WTC11 (cell line): ENCODE measurements around the gene IRS1. TPM values are rescaled to one million over a fixed set of nuclear protein-coding genes. Genes with fewer than 3 reads are reported as not detected.

ENCODE experiments used
- ATAC-seq: fragments of 200-7000 bp; cut with Tn5 transposase; 2 replicates; pipeline ENCODE4 v1.10.0; 2021; ENCODE audit warnings: mild to moderate bottlenecking, moderate library complexity
- CTCF ChIA-PET: fragments of 300-600 bp; sonication (Branson Sonifier 250); formaldehyde crosslinking; loops from one replicate; lab custom pipeline; 2021; ENCODE audit warnings: antibody characterized with exemption; lab: Charles Lee
- POLR2A ChIA-PET: fragments of 350-600 bp; sonication (Branson Sonifier 250); formaldehyde crosslinking; loops from one replicate; lab custom pipeline; 2021; ENCODE audit warnings: antibody characterized with exemption; lab: Charles Lee
- DNase-seq: peaks from one replicate; pipeline ENCODE4 v3.0.0; 2021; ENCODE audit warnings: low spot score
- H3K27ac Mint-ChIP-seq: 2 replicates; pipeline ENCODE4 v1.8.0; 2021; ENCODE audit warnings: mixed read lengths
- H3K27me3 Mint-ChIP-seq: 2 replicates; pipeline ENCODE4 v1.8.0; 2021; ENCODE audit warnings: low read depth, mild to moderate bottlenecking, moderate library complexity, mixed read lengths
- H3K36me3 Mint-ChIP-seq: 2 replicates; pipeline ENCODE4 v1.8.0; 2021; ENCODE audit warnings: mixed read lengths
- H3K4me1 Mint-ChIP-seq: 2 replicates; pipeline ENCODE4 v1.8.0; 2022; ENCODE audit warnings: mixed read lengths
- H3K4me3 Mint-ChIP-seq: 2 replicates; pipeline ENCODE4 v1.8.0; 2021; ENCODE audit warnings: mild to moderate bottlenecking, moderate library complexity, mixed read lengths
- H3K9me3 Mint-ChIP-seq: 2 replicates; pipeline ENCODE4 v1.8.0; 2021; ENCODE audit warnings: mixed read lengths
- ATF6 ChIP-seq: sonication (generic); formaldehyde crosslinking; IDR thresholded peaks from 2 replicates; pipeline ENCODE4 v1.8.1; 2023; ENCODE audit warnings: mild to moderate bottlenecking, missing genetic modification reagents
- CBFB ChIP-seq: sonication (generic); formaldehyde crosslinking; IDR thresholded peaks from 2 replicates; pipeline ENCODE4 v1.8.1; 2022; ENCODE audit warnings: mild to moderate bottlenecking, low read depth, missing genetic modification reagents
- CDX4 ChIP-seq: fragments of 250-450 bp; sonication (Bioruptor Pico); IDR thresholded peaks from 2 replicates; pipeline ENCODE4 v1.9.0; 2021; ENCODE audit warnings: moderate library complexity, mild to moderate bottlenecking, inconsistent platforms, borderline replicate concordance
- CREB1 ChIP-seq: sonication (generic); formaldehyde crosslinking; IDR thresholded peaks from 2 replicates; pipeline ENCODE4 v1.8.0; 2023; ENCODE audit warnings: mild to moderate bottlenecking, missing genetic modification reagents
- CREM ChIP-seq: sonication (generic); formaldehyde crosslinking; IDR thresholded peaks from 2 replicates; pipeline ENCODE4 v1.8.1; 2022; ENCODE audit warnings: mild to moderate bottlenecking, missing genetic modification reagents, moderate library complexity
- E2F4 ChIP-seq: sonication (generic); formaldehyde crosslinking; IDR thresholded peaks from 2 replicates; pipeline ENCODE4 v1.8.1; 2022; ENCODE audit warnings: low read depth, mild to moderate bottlenecking, moderate library complexity, missing genetic modification reagents, borderline replicate concordance
- EMX1 ChIP-seq: fragments of 250-450 bp; sonication (Bioruptor Pico); IDR thresholded peaks from 2 replicates; pipeline ENCODE4 v1.8.0; 2021; ENCODE audit warnings: mild to moderate bottlenecking
- KAT7 ChIP-seq: sonication (generic); formaldehyde crosslinking; IDR thresholded peaks from 2 replicates; pipeline ENCODE4 v1.8.1; 2023; ENCODE audit warnings: missing genetic modification reagents, mild to moderate bottlenecking, borderline replicate concordance
- MLX ChIP-seq: sonication (generic); formaldehyde crosslinking; IDR thresholded peaks from 2 replicates; pipeline ENCODE4 v1.8.1; 2023; ENCODE audit warnings: mild to moderate bottlenecking, missing genetic modification reagents, moderate library complexity
- MXD4 ChIP-seq: fragments of 250-450 bp; sonication (Bioruptor Pico); IDR thresholded peaks from 2 replicates; pipeline ENCODE4 v1.8.0; 2021; ENCODE audit warnings: mild to moderate bottlenecking, moderate library complexity, borderline replicate concordance
- RORB ChIP-seq: fragments of 250-450 bp; sonication (Bioruptor Pico); IDR thresholded peaks from 2 replicates; pipeline ENCODE4 v1.9.0; 2021; ENCODE audit warnings: mild to moderate bottlenecking
- SMAD3 ChIP-seq: sonication (generic); formaldehyde crosslinking; IDR thresholded peaks from 2 replicates; pipeline ENCODE4 v1.8.0; 2022; ENCODE audit warnings: missing genetic modification reagents, mild to moderate bottlenecking, borderline replicate concordance
- SP1 ChIP-seq: sonication (generic); formaldehyde crosslinking; conservative IDR thresholded peaks from 2 replicates; pipeline ENCODE4 v1.8.1; 2022; ENCODE audit warnings: missing genetic modification reagents
- ZNF281 ChIP-seq: sonication (generic); formaldehyde crosslinking; IDR thresholded peaks from 2 replicates; pipeline ENCODE4 v1.8.0; 2023; ENCODE audit warnings: mild to moderate bottlenecking, missing genetic modification reagents
- ZNF425 ChIP-seq: fragments of 250-450 bp; sonication (Bioruptor Pico); conservative IDR thresholded peaks from 2 replicates; pipeline ENCODE4 v1.9.0; 2021; ENCODE audit warnings: mild to moderate bottlenecking
- ZNF512 ChIP-seq: sonication (generic); formaldehyde crosslinking; IDR thresholded peaks from 2 replicates; pipeline ENCODE4 v1.8.1; 2022; ENCODE audit warnings: missing genetic modification reagents, borderline replicate concordance
- ZNF532 ChIP-seq: fragments of 250-450 bp; sonication (Bioruptor Pico); IDR thresholded peaks from 2 replicates; pipeline ENCODE4 v1.9.0; 2021; ENCODE audit warnings: mild to moderate bottlenecking, borderline replicate concordance
- total RNA-seq: library from RNA; stranded (reverse); gene quantifications from 3 replicates; pipeline ENCODE4 v1.2.3, GENCODE V29; 2021

Gene IRS1
- total RNA-seq, 1 experiment from 2014 or later, result 22.9 TPM

- Mint-ChIP-seq H3K36me3 (peaks cover 17% of the 10 kb centered on the region), H3K27me3 (no peaks in the 10 kb centered on the region), H3K4me1 (peaks cover 46% of the 10 kb centered on the region), H3K4me3 (no peak overlapping the region), H3K27ac (no peak overlapping the region), H3K9me3 (peaks cover 16% of the 10 kb centered on the region)
- ChIA-PET POLR2A (no interaction called here), CTCF (no interaction called here)
- ATAC-seq, result no peak
- no peak for DNase-seq
- TF ChIP-seq MLX (CRISPR knock-in tag), result no peak
- TF ChIP-seq MXD4 (CRISPR knock-in tag), result no peak
- TF ChIP-seq RORB (CRISPR knock-in tag), result no peak
- no peak for TF ChIP-seq ZNF512 (CRISPR knock-in tag)
- no peak for TF ChIP-seq CREM (CRISPR knock-in tag)
- no peak for TF ChIP-seq SP1 (CRISPR knock-in tag)
- TF ChIP-seq ATF6, result no peak
- TF ChIP-seq E2F4 (CRISPR knock-in tag), result no peak
- TF ChIP-seq CBFB (CRISPR knock-in tag), result no peak
- TF ChIP-seq KAT7, result no peak
These were observed 53.3 kb downstream of the IRS1 start for GRCh38 chr2:226746196-226746800.

GRCh38 chr2:226743915-226744314 is 55.7 kb downstream of the IRS1 start:
- Mint-ChIP-seq H3K27me3 (no peaks in the 10 kb centered on the region), H3K27ac (no peak overlapping the region), H3K9me3 (peaks cover 10% of the 10 kb centered on the region), H3K4me1 (peaks cover 49% of the 10 kb centered on the region), H3K36me3 (peaks cover 9% of the 10 kb centered on the region), H3K4me3 (no peak overlapping the region)
- CTCF ChIA-PET, result no interaction called here
- POLR2A ChIA-PET, result no interaction called here
- DNase-seq, result no peak
- ATAC-seq, result no peak
- TF ChIP-seq CREB1 (CRISPR knock-in tag) (no peak), EMX1 (no peak), SMAD3 (CRISPR knock-in tag) (no peak), ZNF532 (no peak), CDX4 (CRISPR knock-in tag) (no peak), ZNF281 (CRISPR knock-in tag) (no peak), ZNF425 (no peak)
